HG03097 (cell line): ENCODE data around the gene GARNL3.

ENCODE experiments used
- ATAC-seq: cut with Tn5 transposase; IDR thresholded peaks from one replicate; pipeline ENCODE4 v1.9.1; 2021; ENCODE audit not compliant: unreplicated experiment, low FRiP score

The GARNL3 gene

DNA sequence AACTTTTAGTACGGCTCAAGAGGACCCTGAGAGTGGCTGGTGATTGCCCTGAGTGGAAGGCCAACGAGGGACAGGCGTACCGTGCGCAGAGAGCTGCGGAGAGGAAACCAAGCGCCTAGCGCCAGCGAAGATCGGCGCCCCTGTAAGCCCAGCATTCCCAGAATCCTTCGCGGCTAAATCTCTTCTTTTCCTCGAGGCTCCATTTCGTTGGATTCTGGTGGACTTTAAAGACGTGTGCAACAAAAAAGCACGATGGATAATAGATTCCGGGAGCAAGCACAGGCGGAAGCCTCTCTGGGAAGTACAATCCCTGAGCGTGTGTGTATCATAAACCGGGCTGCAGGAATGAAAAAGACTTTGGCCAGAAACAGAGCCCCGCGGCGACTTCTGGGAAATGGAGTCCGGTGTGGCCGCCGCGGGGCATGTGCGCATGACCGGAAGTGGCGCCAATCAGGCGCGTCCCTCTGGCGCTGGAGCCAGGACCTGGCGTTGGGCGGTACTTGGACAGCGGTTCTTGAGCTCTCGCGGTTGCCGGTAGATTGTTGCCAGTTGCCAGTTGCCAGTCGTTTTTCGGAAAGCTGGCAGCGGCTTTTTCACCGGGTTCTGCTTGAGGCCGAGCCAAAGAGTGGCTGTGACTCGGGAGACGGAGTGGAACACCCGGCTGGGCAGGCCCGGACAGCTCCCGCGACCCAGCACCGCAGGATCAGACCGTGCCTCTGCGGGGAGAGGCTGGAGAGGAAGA is 159.5 kb downstream of the GARNL3 start, which contains the start of gene ZNF79:
TSS of gene ZNF79 (plus strand) at position 449 of the 742 bp plus-strand sequence. CDS start 406 bp downstream, outside the sequence.
- ATAC-seq, result peak; percentile 76

DNA sequence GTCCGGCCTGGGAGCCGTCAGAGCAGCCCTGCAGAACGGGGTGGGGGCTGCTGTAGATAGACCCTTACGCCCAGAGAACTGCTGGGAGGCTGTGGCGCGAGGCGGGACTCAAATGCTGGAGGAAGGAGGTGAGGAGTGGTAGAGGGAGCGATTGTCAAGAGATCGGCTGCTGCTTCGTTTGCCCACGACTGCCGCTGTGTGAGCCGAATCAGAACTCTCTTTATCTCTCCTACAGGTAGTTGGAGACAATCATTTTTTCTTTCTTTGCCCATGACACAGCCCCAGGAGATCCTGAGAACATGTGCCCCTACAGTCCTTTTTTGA is 160.1 kb downstream of the GARNL3 start:
- ATAC-seq, result peak; percentile 5

- no peak for ATAC-seq
These were observed 162.2 kb downstream of the GARNL3 start for GRCh38 chr9:127426756-127427155.

GRCh38 chr9:127428348-127428747 is 163.8 kb downstream of the GARNL3 start:
- no peak for ATAC-seq

- no peak for ATAC-seq
These were observed 165.8 kb downstream of the GARNL3 start for GRCh38 chr9:127430415-127430814.

- ATAC-seq, result no peak
These were observed 173.1 kb downstream of the GARNL3 start for GRCh38 chr9:127437497-127438264.

- no peak for ATAC-seq
These were observed 173.8 kb downstream of the GARNL3 start for GRCh38 chr9:127438394-127438793.
